Fibroblast of pulmonary artery (primary cell): ENCODE results near the gene DEK.

Experiments
- DNase-seq: peaks from one replicate; pipeline ENCODE4 v3.0.0-alpha.2; 2010; ENCODE audit warnings: low read depth
- H3K4me3 ChIP-seq: replicated peaks from 2 replicates; pipeline ENCODE4 v1.5.1; 2011; ENCODE audit warnings: low read depth, mild to moderate bottlenecking, control low read depth, low read length, moderate library complexity
- CTCF ChIP-seq: IDR thresholded peaks from 2 replicates; pipeline ENCODE4 v1.5.1; 2011; ENCODE audit warnings: mild to moderate bottlenecking, control low read depth, low read length, inconsistent platforms; ENCODE audit errors: missing control alignments

DEK gene

GRCh38 chr6:18265787-18266522 is 1.6 kb upstream of the DEK start:
- DNase-seq = no peak
- no peak for TF ChIP-seq CTCF
- no peak overlapping the region for H3K4me3 ChIP-seq

GRCh38 chr6:18264923-18265377 is 620 bp upstream of the DEK start:
- H3K4me3 ChIP-seq = peak overlapping the region; percentile 91
- DNase-seq = no peak
- no peak for TF ChIP-seq CTCF

- TF ChIP-seq CTCF = no peak
- DNase-seq = peak; percentile 27
- H3K4me3 ChIP-seq = peak overlapping the region; percentile 91
These were observed 712 bp downstream of the DEK start for GRCh38 chr6:18263418-18264218.

- H3K4me3 ChIP-seq = peak overlapping the region; percentile 91
- TF ChIP-seq CTCF = no peak
- DNase-seq = peak; percentile 7
These were observed 1.5 kb downstream of the DEK start for GRCh38 chr6:18262702-18263417.

GRCh38 chr6:18261877-18262276 is 2.5 kb downstream of the DEK start:
- DNase-seq = no peak
- no peak overlapping the region for H3K4me3 ChIP-seq
- TF ChIP-seq CTCF = no peak

DNA sequence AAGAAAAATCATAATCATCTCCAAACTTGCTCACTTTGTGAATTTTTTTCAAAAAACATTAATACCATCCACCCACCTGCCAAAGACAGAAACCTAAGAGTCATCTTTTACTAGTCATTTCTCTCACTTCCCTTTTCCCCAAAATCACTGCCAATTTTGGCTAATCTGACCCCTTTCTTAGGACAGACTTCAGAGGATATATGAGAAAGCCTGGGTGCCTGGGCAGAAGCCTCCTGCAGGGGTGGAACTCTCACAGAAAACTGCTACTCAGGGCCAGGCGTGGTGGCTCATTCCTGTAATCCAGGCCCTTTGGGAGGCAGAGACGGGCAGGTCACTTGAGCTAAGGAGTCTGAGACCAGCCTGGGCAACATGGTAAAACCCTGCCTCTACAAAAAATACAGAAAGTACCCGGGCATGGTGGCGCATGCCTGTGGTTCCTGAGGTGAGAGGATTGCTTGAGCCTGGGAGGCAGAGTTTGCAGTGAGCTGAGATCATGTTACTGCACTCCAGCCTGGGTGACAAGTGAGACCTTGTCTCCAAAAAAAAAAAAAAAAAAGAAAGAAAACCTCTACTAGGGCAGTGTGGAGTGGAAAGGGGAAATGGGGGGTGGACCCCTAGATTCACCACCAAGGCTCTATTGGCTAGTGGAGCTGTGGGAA is 3.8 kb downstream of the DEK start:
- peak; percentile 15 for DNase-seq
- no peak overlapping the region for H3K4me3 ChIP-seq
- TF ChIP-seq CTCF = no peak
